Heart left ventricle (tissue), 13 donors: ENCODE measurements around the gene FASTK.

ENCODE experiments used
- CTCF ChIP-seq, 12 donors: fragments of 200-600 bp; sonication (generic) in 4 of 12; IDR thresholded peaks; one replicate each; pipeline versions ENCODE4 v1.5.0 to v1.8.0; 2018 to 2022; ENCODE audit warnings: antibody characterized with exemption in 12 of 12, mild to moderate bottlenecking in 5 of 12
- POLR2A ChIP-seq, 2 donors: fragments of 450-650 bp; IDR thresholded peaks; one replicate each; pipeline ENCODE4 v1.6.1; 2017; ENCODE audit warnings: antibody characterized with exemption in 2 of 2, mild to moderate bottlenecking in 2 of 2, moderate library complexity in 2 of 2
- donor health status: ischemic (EF 13 %, LVEDD 7.1; RV severe dilation, severe dysfunction).
- donor health status: DM: no; HTN: yes; CAD: no.
- donor health status: DM: no; HTN: no; CAD: no.
- donor health status: ischemic (EF 25% LVEDD 6.9; RV normal size, moderate dysfunction).
- donor health status: ischemic (EF 25% LVEDD 5.7; RV mildly dilated, moderate dysfunction).
- donor health status: ischemic (EF 35%, LVEDD 5.7; RV mildly dilated, moderate dysfunction).
- donor health status: nonischemic (EF 11% LVEDD 7.7; RV severe dilation, severe dysfunction).
- donor health status: DM: yes; HTN: yes; CAD: no.
- donor health status: PGD.
- donor health status: ischemic (EF 29% LVEDD 5.4; RV normal size, mild dysfunction).
- donor health status: nonischemic (EF 23%, LVEDD 6.1; RV moderate dilation, normal function).

- TF ChIP-seq CTCF (IDR thresholded peaks at IDR 0.05) = peak in 1 of 12 donors; percentile 20
- TF ChIP-seq POLR2A (IDR thresholded peaks at IDR 0.05) = no peak
These were observed 20.0 kb downstream of the FASTK start for GRCh38 chr7:151060416-151061212.
